GM23248 (cell line): ENCODE results near the gene DUSP22.

Experiments
- EZH2 ChIP-seq: fragments of 200-600 bp; sonication (generic); IDR thresholded peaks from 2 replicates; pipeline ENCODE4 v1.6.1; 2018; ENCODE audit warnings: antibody characterized with exemption, mild to moderate bottlenecking; ENCODE audit not compliant: insufficient read depth, poor library complexity, severe bottlenecking
- EZH2phosphoT487 ChIP-seq: fragments of 200-600 bp; sonication (generic); IDR thresholded peaks from 2 replicates; pipeline ENCODE4 v1.6.1; 2018; ENCODE audit warnings: antibody characterized with exemption, moderate library complexity, mild to moderate bottlenecking, low read depth; ENCODE audit not compliant: insufficient read depth

DNA sequence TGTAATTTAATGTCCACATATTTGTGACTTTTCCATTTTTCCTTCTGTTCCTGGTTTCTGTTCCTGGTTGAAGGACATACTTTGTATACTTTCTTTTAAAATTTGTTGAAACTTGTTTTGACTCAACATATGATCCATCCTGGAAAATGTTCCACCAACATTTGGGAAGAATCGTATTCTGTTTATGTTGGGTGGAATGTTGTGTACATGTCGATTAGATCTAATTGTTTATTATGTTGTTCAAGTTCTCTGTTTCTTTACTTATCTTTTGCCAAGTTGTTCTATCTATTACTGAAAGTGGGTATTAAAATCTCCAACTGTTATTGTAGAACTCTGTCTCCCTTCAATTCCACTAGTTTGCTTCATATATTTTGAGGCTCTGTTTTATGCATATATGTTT, 27.7 kb upstream of the DUSP22 start:
- TF ChIP-seq EZH2 (no peak), EZH2phosphoT487 (no peak)
